Neural cell (in vitro differentiated cells): Measurements from ENCODE around the gene FHOD3. TPM values are rescaled to one million over a fixed set of nuclear protein-coding genes. Genes with fewer than 3 reads are reported as not detected.

ENCODE experiments used
- H2AFZ ChIP-seq: fragments of 200-600, 300-800 bp; sonication (generic), shearing (Covaris generic); 2 replicates; pipeline ENCODE4 v1.6.0; 2014; ENCODE audit warnings: low read depth, mild to moderate bottlenecking, antibody characterized with exemption, low read length, moderate library complexity
- H3F3A ChIP-seq: fragments of 200-600 bp; shearing (Covaris generic); 2 replicates; pipeline ENCODE4 v1.6.1; 2016; ENCODE audit warnings: mild to moderate bottlenecking, moderate library complexity, mixed read lengths, antibody characterized with exemption, low read length; ENCODE audit not compliant: insufficient read depth, poor library complexity, severe bottlenecking
- H3K27ac ChIP-seq: fragments of 200-600, 300-800 bp; sonication (generic), shearing (Covaris generic); 2 replicates; pipeline ENCODE4 v1.5.1; 2014; ENCODE audit warnings: mild to moderate bottlenecking, low read length, moderate library complexity
- H3K27me3 ChIP-seq: fragments of 300-800, 200-600 bp; sonication (generic), shearing (Covaris generic); 2 replicates; pipeline ENCODE4 v1.6.0; 2014; ENCODE audit warnings: mild to moderate bottlenecking, low read depth, low read length, moderate library complexity; ENCODE audit not compliant: insufficient read depth
- H3K36me3 ChIP-seq: fragments of 300-800, 200-600 bp; sonication (generic), shearing (Covaris generic); 2 replicates; pipeline ENCODE4 v1.5.1; 2014; ENCODE audit warnings: mild to moderate bottlenecking, antibody characterized with exemption, low read length, moderate library complexity; ENCODE audit not compliant: insufficient read depth
- H3K4me2 ChIP-seq: fragments of 300-800, 200-600 bp; sonication (generic), shearing (Covaris generic); 2 replicates; pipeline ENCODE4 v1.6.0; 2014; ENCODE audit warnings: mild to moderate bottlenecking, low read length
- H3K4me3 ChIP-seq: fragments of 300-800, 200-600 bp; sonication (generic), shearing (Covaris generic); 2 replicates; pipeline ENCODE4 v1.5.1; 2014; ENCODE audit warnings: mild to moderate bottlenecking, low read length, moderate library complexity
- H3K79me2 ChIP-seq: fragments of 200-600 bp; shearing (Covaris generic); replicated peaks from 2 replicates; pipeline ENCODE4 v1.6.0; 2014; ENCODE audit warnings: mild to moderate bottlenecking, low read length, moderate library complexity; ENCODE audit not compliant: insufficient read depth
- H3K9ac ChIP-seq: fragments of 300-800, 200-600 bp; sonication (generic), shearing (Covaris generic); 2 replicates; pipeline ENCODE4 v1.6.1; 2016; ENCODE audit warnings: mild to moderate bottlenecking, low read length, mixed read lengths
- H3K9me2 ChIP-seq: fragments of 200-600 bp; shearing (Covaris generic); 2 replicates; pipeline ENCODE4 v1.6.1; 2016; ENCODE audit warnings: mild to moderate bottlenecking, low read length, mixed read lengths; ENCODE audit not compliant: insufficient read depth
- H3K9me3 ChIP-seq: fragments of 200-600, 300-800 bp; sonication (generic), shearing (Covaris generic); 2 replicates; pipeline ENCODE4 v1.6.1; 2016; ENCODE audit warnings: mild to moderate bottlenecking, mixed run types, low read length, moderate library complexity, mixed read lengths
- H4K20me1 ChIP-seq: fragments of 200-600 bp; shearing (Covaris generic); 2 replicates; pipeline ENCODE4 v1.6.1; 2016; ENCODE audit warnings: mild to moderate bottlenecking, mixed run types; ENCODE audit not compliant: insufficient read depth
- CTCF ChIP-seq: fragments of 450-650 bp; IDR thresholded peaks from 2 replicates; pipeline ENCODE4 v1.5.1; 2014; ENCODE audit warnings: antibody characterized with exemption, mild to moderate bottlenecking, moderate library complexity; ENCODE audit not compliant: poor library complexity, severe bottlenecking
- EP300 ChIP-seq: fragments of 450-650 bp; conservative IDR thresholded peaks from 2 replicates; pipeline ENCODE4 v1.6.1; 2014; ENCODE audit warnings: antibody characterized with exemption, mild to moderate bottlenecking, moderate library complexity; ENCODE audit not compliant: poor library complexity, severe bottlenecking
- EZH2 ChIP-seq: fragments of 200-600, 300-800 bp; shearing (Covaris generic), sonication (generic); IDR thresholded peaks from 2 replicates; pipeline ENCODE4 v1.6.1; 2014; ENCODE audit warnings: antibody characterized with exemption, low read length, borderline replicate concordance, mild to moderate bottlenecking; ENCODE audit not compliant: insufficient read depth, poor library complexity, severe bottlenecking
- MXI1 ChIP-seq: fragments of 450-650 bp; conservative IDR thresholded peaks from 2 replicates; pipeline ENCODE4 v1.6.1; 2014; ENCODE audit warnings: antibody characterized with exemption, mild to moderate bottlenecking; ENCODE audit not compliant: poor library complexity, severe bottlenecking
- POLR2AphosphoS5 ChIP-seq: IDR thresholded peaks from 2 replicates; pipeline ENCODE4 v1.6.1; 2012
- RAD21 ChIP-seq: fragments of 450-650 bp; conservative IDR thresholded peaks from 2 replicates; pipeline ENCODE4 v1.6.1; 2014; ENCODE audit warnings: antibody characterized with exemption, mild to moderate bottlenecking, moderate library complexity
- REST ChIP-seq: IDR thresholded peaks from 2 replicates; pipeline ENCODE4 v1.6.1; 2012; ENCODE audit warnings: borderline replicate concordance
- SMC3 ChIP-seq: fragments of 450-650 bp; conservative IDR thresholded peaks from 2 replicates; pipeline ENCODE4 v1.6.1; 2014; ENCODE audit warnings: antibody characterized with exemption, mild to moderate bottlenecking, moderate library complexity; ENCODE audit not compliant: poor library complexity
- TAF1 ChIP-seq: IDR thresholded peaks from 2 replicates; pipeline ENCODE4 v1.6.1; 2012; ENCODE audit warnings: low read depth
- polyA plus RNA-seq: library from polyadenylated mRNA; depleted of rRNA; stranded (reverse); fragments of >200 nt; gene quantifications from 2 replicates; pipeline ENCODE4 v1.2.3, GENCODE V29; 2014

Gene FHOD3
- polyA plus RNA-seq, 1 donor from 2014 or later = 19.4 TPM

DNA sequence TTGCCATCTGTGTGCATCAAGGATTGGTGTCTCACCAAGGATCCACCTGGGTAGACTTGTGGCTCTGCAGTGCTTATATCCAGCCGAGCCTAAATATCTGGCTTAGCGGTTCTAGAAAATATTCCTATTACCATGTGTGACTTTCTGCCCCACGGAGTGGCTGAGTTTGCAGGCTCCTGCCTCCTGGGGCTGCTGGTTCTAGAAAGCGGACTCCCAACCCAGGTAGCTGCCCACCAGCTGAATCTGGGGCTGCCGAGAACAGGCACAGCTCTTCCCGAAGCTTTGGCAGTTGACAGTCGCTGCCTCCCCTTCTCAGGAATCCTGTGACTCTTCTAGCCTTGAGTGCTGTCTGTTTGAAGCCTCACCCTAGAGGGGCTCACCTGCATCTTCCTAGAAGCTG, 426.7 kb downstream of the FHOD3 start:
- no peak overlapping the region for H3K4me2 ChIP-seq
- H3K4me3 ChIP-seq = no peak overlapping the region
- H2AFZ ChIP-seq = no peak overlapping the region
- no peaks in the 10 kb centered on the region for H3F3A ChIP-seq
- peaks cover 3% of the 10 kb centered on the region for H3K36me3 ChIP-seq
- H3K9me2 ChIP-seq = no peaks in the 10 kb centered on the region
- no peaks in the 10 kb centered on the region for H3K27me3 ChIP-seq
- TF ChIP-seq EZH2 = no peak
- TF ChIP-seq EP300 = no peak
- TF ChIP-seq SMC3 = no peak
- TF ChIP-seq REST = no peak
- no peak for TF ChIP-seq RAD21
- no peaks in the 10 kb centered on the region for H3K9me3 ChIP-seq
- no peak overlapping the region for H3K9ac ChIP-seq
- no peaks in the 10 kb centered on the region for H3K79me2 ChIP-seq
- H4K20me1 ChIP-seq = no peaks in the 10 kb centered on the region
- no peak overlapping the region for H3K27ac ChIP-seq

GRCh38 chr18:36724591-36725001, 427.1 kb downstream of the FHOD3 start:
- Histone ChIP-seq H3K79me2 (no peaks in the 10 kb centered on the region), H3K36me3 (no peaks in the 10 kb centered on the region), H3K9ac (no peak overlapping the region), H3K9me2 (no peaks in the 10 kb centered on the region), H4K20me1 (no peaks in the 10 kb centered on the region), H3K4me3 (no peak overlapping the region), H3K9me3 (no peaks in the 10 kb centered on the region), H3F3A (no peaks in the 10 kb centered on the region), H3K4me2 (no peak overlapping the region), H2AFZ (no peak overlapping the region), H3K27ac (no peak overlapping the region), H3K27me3 (no peaks in the 10 kb centered on the region)
- TF ChIP-seq RAD21 = no peak
- TF ChIP-seq CTCF = no peak
- no peak for TF ChIP-seq MXI1
- TF ChIP-seq REST = no peak
- no peak for TF ChIP-seq SMC3
- TF ChIP-seq EP300 = no peak
- no peak for TF ChIP-seq TAF1
- TF ChIP-seq EZH2 = no peak
- no peak for TF ChIP-seq POLR2AphosphoS5
